Osteoblast (primary cell): Measurements from ENCODE around the gene RCC1. TPM values are rescaled to one million over a fixed set of nuclear protein-coding genes. Genes with fewer than 3 reads are reported as not detected.
"Not testable (repeated sequence)": the region's sequence is repeated elsewhere in the genome, so short reads cannot be mapped to it uniquely, and the experiment has no call there.

Source experiments
- DNase-seq: peaks from one replicate; pipeline ENCODE4 v3.0.0; 2011; ENCODE audit warnings: low spot score, mixed read lengths; ENCODE audit not compliant: insufficient read length; ENCODE audit errors: missing footprints
- H2AFZ ChIP-seq: 2 replicates; pipeline ENCODE4 v1.6.0; 2011; ENCODE audit warnings: mild to moderate bottlenecking, low read length
- H3K27ac ChIP-seq: 2 replicates; pipeline ENCODE4 v1.5.1; 2011; ENCODE audit warnings: mild to moderate bottlenecking, low read depth, low read length, moderate library complexity
- H3K27me3 ChIP-seq: 2 replicates; pipeline ENCODE4 v1.6.0; 2012; ENCODE audit warnings: mild to moderate bottlenecking, control low read depth, inconsistent platforms, low read length, moderate library complexity; ENCODE audit not compliant: insufficient read depth
- H3K36me3 ChIP-seq: 2 replicates; pipeline ENCODE4 v1.5.1; 2011; ENCODE audit warnings: mild to moderate bottlenecking, low read length, control low read depth, moderate library complexity; ENCODE audit not compliant: insufficient read depth
- H3K4me1 ChIP-seq: 2 replicates; pipeline ENCODE4 v1.5.1; 2011; ENCODE audit warnings: mild to moderate bottlenecking, low read length, control low read depth, moderate library complexity; ENCODE audit not compliant: insufficient read depth
- H3K4me2 ChIP-seq: 2 replicates; pipeline ENCODE4 v1.6.0; 2011; ENCODE audit warnings: mild to moderate bottlenecking, low read length; ENCODE audit not compliant: insufficient read depth
- H3K4me3 ChIP-seq: fragments of 200-600 bp; sonication (generic); 3 replicates; pipeline ENCODE4 v1.5.1; 2012; ENCODE audit warnings: mild to moderate bottlenecking, low read length, inconsistent platforms; ENCODE audit not compliant: insufficient read depth
- H3K79me2 ChIP-seq: 2 replicates; pipeline ENCODE4 v1.6.0; 2012; ENCODE audit warnings: mild to moderate bottlenecking, low read length, control low read depth, inconsistent platforms; ENCODE audit not compliant: insufficient read depth
- H3K9me3 ChIP-seq: 2 replicates; pipeline ENCODE4 v1.5.1; 2011; ENCODE audit warnings: low read depth, low read length, control low read depth
- H4K20me1 ChIP-seq: 2 replicates; pipeline ENCODE4 v1.6.0; 2012; ENCODE audit warnings: mild to moderate bottlenecking, low read length, control low read depth; ENCODE audit not compliant: insufficient read depth
- CTCF ChIP-seq: IDR thresholded peaks from 2 replicates; pipeline ENCODE4 v1.5.1; 2011; ENCODE audit warnings: mild to moderate bottlenecking, low read depth, low read length, moderate library complexity; ENCODE audit errors: extremely low read depth
- total RNA-seq: library from RNA; depleted of rRNA; stranded (reverse); fragments of >200 nt; gene quantifications from 2 replicates; pipeline ENCODE4 v1.2.3, GENCODE V29; 2012

Gene RCC1
- total RNA-seq, 1 donor = 35.1 TPM

GRCh38 chr1:28458237-28459228 lies 47.3 kb upstream of the RCC1 start:
- Histone ChIP-seq H3K27ac (peak overlapping the region; percentile 25), H3K4me2 (no peak overlapping the region)

DNA sequence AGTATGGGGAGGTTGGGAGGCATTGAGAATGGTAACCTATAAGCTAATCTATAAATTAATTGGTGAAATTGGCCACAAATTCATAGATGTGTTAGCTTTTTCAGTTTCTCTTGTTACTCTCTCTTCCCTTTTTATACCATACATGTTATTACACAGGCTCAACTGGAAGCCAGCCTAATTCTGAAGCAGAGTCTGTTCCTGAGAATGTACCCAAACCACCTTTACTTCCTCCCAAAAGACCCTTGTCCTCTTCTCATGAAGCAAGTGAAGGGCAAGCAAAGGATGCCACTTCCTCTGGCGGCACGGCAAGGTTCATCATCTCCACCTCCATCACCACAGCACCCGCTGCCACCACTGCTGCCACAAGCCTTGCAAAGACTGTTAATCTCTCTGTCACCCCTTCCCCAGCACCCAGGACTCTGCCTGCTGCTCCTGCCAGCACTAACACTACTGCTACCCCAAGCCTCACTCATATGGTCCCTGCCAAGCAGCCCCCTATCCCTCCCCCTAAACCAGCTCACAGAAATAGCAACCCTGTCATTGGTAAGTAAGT lies 39.5 kb upstream of the RCC1 start:
- H3K36me3 ChIP-seq = peaks cover 15% of the 10 kb centered on the region

More at GRCh38 chr1:28458237-28459228, 47.3 kb upstream of the RCC1 start:
- peaks cover 20% of the 10 kb centered on the region for H3K4me1 ChIP-seq
- peaks cover 14% of the 10 kb centered on the region for H3K36me3 ChIP-seq
- no peaks in the 10 kb centered on the region for H3K9me3 ChIP-seq
- no peaks in the 10 kb centered on the region for H3K27me3 ChIP-seq
- no peak for DNase-seq
- H3K79me2 ChIP-seq = peaks cover 18% of the 10 kb centered on the region
- TF ChIP-seq CTCF = no peak
- H3K4me3 ChIP-seq = no peak overlapping the region
- H4K20me1 ChIP-seq = no peaks in the 10 kb centered on the region
- H2AFZ ChIP-seq = no peak overlapping the region

GRCh38 chr1:28470146-28470545 lies 35.7 kb upstream of the RCC1 start:
- Histone ChIP-seq H2AFZ (no peak overlapping the region), H4K20me1 (no peaks in the 10 kb centered on the region), H3K4me3 (no peak overlapping the region), H3K9me3 (no peaks in the 10 kb centered on the region), H3K4me1 (no peaks in the 10 kb centered on the region), H3K36me3 (peaks cover 24% of the 10 kb centered on the region), H3K27me3 (no peaks in the 10 kb centered on the region), H3K27ac (no peak overlapping the region), H3K4me2 (no peak overlapping the region), H3K79me2 (no peaks in the 10 kb centered on the region)
- DNase-seq = no peak
- TF ChIP-seq CTCF = no peak

More for the DNA sequence above, 39.5 kb upstream of the RCC1 start:
- DNase-seq = peak; percentile 17
- H3K9me3 ChIP-seq = no peaks in the 10 kb centered on the region
- no peaks in the 10 kb centered on the region for H3K4me1 ChIP-seq
- TF ChIP-seq CTCF = no peak
- no peaks in the 10 kb centered on the region for H3K79me2 ChIP-seq
- H3K4me3 ChIP-seq = no peak overlapping the region
- H3K4me2 ChIP-seq = no peak overlapping the region
- H3K27me3 ChIP-seq = no peaks in the 10 kb centered on the region
- no peak overlapping the region for H3K27ac ChIP-seq
- no peak overlapping the region for H2AFZ ChIP-seq
- H4K20me1 ChIP-seq = no peaks in the 10 kb centered on the region

GRCh38 chr1:28479497-28479896 lies 26.3 kb upstream of the RCC1 start:
- not testable (repeated sequence) for DNase-seq, H3K27ac ChIP-seq, H4K20me1 ChIP-seq, H3K4me3 ChIP-seq, H3K79me2 ChIP-seq, H3K9me3 ChIP-seq, H3K27me3 ChIP-seq, H2AFZ ChIP-seq, H3K4me2 ChIP-seq, H3K4me1 ChIP-seq
- H3K36me3 ChIP-seq = peaks cover 40% of the 10 kb centered on the region
